Activated B cell treated with CpG ODN at 0.5 μM for 24 hours (primary cell): Measurements from ENCODE around the gene EFCAB9. TPM values are rescaled to one million over a fixed set of nuclear protein-coding genes. Genes with fewer than 3 reads are reported as not detected.

Source experiments
- ATAC-seq: fragments of 200-7000 bp; cut with Tn5 transposase; one replicate; pipeline ENCODE4 v1.10.0; 2021; ENCODE audit warnings: low read depth, mild to moderate bottlenecking, moderate library complexity
- CTCF ChIA-PET: fragments of 350-600 bp; sonication (Branson Sonifier 250); formaldehyde crosslinking; loops from one replicate; lab custom pipeline; 2021; ENCODE audit warnings: antibody characterized with exemption; lab: Charles Lee
- POLR2A ChIA-PET: fragments of 350-600 bp; sonication (Branson Sonifier 250); formaldehyde crosslinking; loops from one replicate; lab custom pipeline; 2021; ENCODE audit warnings: antibody characterized with exemption; lab: Charles Lee
- DNase-seq: peaks from one replicate; pipeline ENCODE4 v3.0.0; 2022
- H3K27ac Mint-ChIP-seq: one replicate; pipeline ENCODE4 v1.8.0; 2020; ENCODE audit warnings: mixed read lengths
- H3K27me3 Mint-ChIP-seq: one replicate; pipeline ENCODE4 v1.8.0; 2021; ENCODE audit warnings: mixed read lengths
- H3K36me3 Mint-ChIP-seq: one replicate; pipeline ENCODE4 v1.8.0; 2021; ENCODE audit warnings: low read depth, mixed read lengths
- H3K4me1 Mint-ChIP-seq: one replicate; pipeline ENCODE4 v1.8.0; 2021; ENCODE audit warnings: mixed read lengths
- H3K4me3 Mint-ChIP-seq: one replicate; pipeline ENCODE4 v1.8.0; 2020; ENCODE audit warnings: mild to moderate bottlenecking, mixed read lengths
- H3K9me3 Mint-ChIP-seq: one replicate; pipeline ENCODE4 v1.8.0; 2020; ENCODE audit warnings: mixed read lengths
- CTCF ChIP-seq: fragments of 200-600 bp; IDR thresholded peaks from one replicate; pipeline ENCODE4 v1.8.0; 2022; ENCODE audit warnings: antibody characterized with exemption, mild to moderate bottlenecking
- intact Hi-C: fragments of 100-400 bp; cut with micrococcal nuclease; formaldehyde crosslinking; loops from one replicate; pipeline ENCODE4 v1.15.1; 2024
- total RNA-seq: library from RNA; stranded (reverse); gene quantifications from 2 replicates; pipeline ENCODE4 v1.2.3, GENCODE V29; 2022

The EFCAB9 gene
- total RNA-seq, 1 donor from 2014 or later = not detected

GRCh38 chr5:172248637-172249036, 54.7 kb downstream of the EFCAB9 start:
- TF ChIP-seq CTCF = no peak
- ChIA-PET POLR2A (no interaction called here), CTCF (no interaction called here)
- Mint-ChIP-seq H3K9me3 (peaks cover 20% of the 10 kb centered on the region), H3K27me3 (no peaks in the 10 kb centered on the region), H3K36me3 (peaks cover 26% of the 10 kb centered on the region), H3K4me1 (no peaks in the 10 kb centered on the region), H3K27ac (no peak overlapping the region), H3K4me3 (no peak overlapping the region)
- ATAC-seq (no peak), DNase-seq (no peak)
- intact Hi-C loops = no loop called here

- POLR2A ChIA-PET = no interaction called here
- CTCF ChIA-PET = no interaction called here
- intact Hi-C loops = no loop called here
- H3K4me3 Mint-ChIP-seq = no peak overlapping the region
- peaks cover 37% of the 10 kb centered on the region for H3K36me3 Mint-ChIP-seq
- H3K27ac Mint-ChIP-seq = no peak overlapping the region
- DNase-seq (no peak), ATAC-seq (no peak)
- no peaks in the 10 kb centered on the region for H3K27me3 Mint-ChIP-seq
- TF ChIP-seq CTCF = no peak
- H3K4me1 Mint-ChIP-seq = no peaks in the 10 kb centered on the region
- peaks cover 20% of the 10 kb centered on the region for H3K9me3 Mint-ChIP-seq
Measured at GRCh38 chr5:172251419-172251818, 57.4 kb downstream of the EFCAB9 start.

- Mint-ChIP-seq H3K9me3 (peaks cover 20% of the 10 kb centered on the region), H3K27ac (no peak overlapping the region), H3K27me3 (no peaks in the 10 kb centered on the region), H3K4me1 (no peaks in the 10 kb centered on the region), H3K36me3 (peaks cover 41% of the 10 kb centered on the region), H3K4me3 (no peak overlapping the region)
- ChIA-PET CTCF (no interaction called here), POLR2A (no interaction called here)
- no peak for DNase-seq
- intact Hi-C loops = no loop called here
- ATAC-seq = no peak
- no peak for TF ChIP-seq CTCF
Measured at GRCh38 chr5:172252501-172252900, 58.5 kb downstream of the EFCAB9 start.

Other genes with a start within 250 kb of the EFCAB9 start
- 46.5 and 52.7 TPM in 2 replicates for gene FBXW11, start 187.5 kb upstream of the EFCAB9 start, total RNA-seq
- 233 and 276 TPM in 2 replicates for gene STK10, start 5.9 kb upstream of the EFCAB9 start, total RNA-seq
- 8.5 and 9.0 TPM in 2 replicates for gene UBTD2, start 89.6 kb downstream of the EFCAB9 start, total RNA-seq